ENCODE data around the gene NPAS2. TPM values are rescaled to one million over a fixed set of nuclear protein-coding genes. Genes with fewer than 3 reads are reported as not detected.

NPAS2 gene
- total and polyA plus RNA-seq, 2 of the 8 experiments (the other 6 are each of a cell fraction or from before 2014, with no cell fraction given) = 1.8 to 1.9 TPM

- TF ChIP-seq HDAC6 (IDR thresholded peaks at IDR 0.05; ENCODE audit: low read depth, low read length) = no peak
Measured at GRCh38 chr2:100893392-100894104, 73.6 kb downstream of the NPAS2 start (continued).

Measured in H1 (cell line).